Parathyroid adenoma (tissue), 2 donors: ENCODE measurements around the gene NCR1.

Experiments
- H2AFZ ChIP-seq: fragments of 300-600 bp; sonication (generic); one replicate; pipeline ENCODE4 v1.7.0; 2017; ENCODE audit warnings: antibody characterized with exemption, mild to moderate bottlenecking
- H3K27ac ChIP-seq: fragments of 300-600 bp; sonication (generic); one replicate; pipeline ENCODE4 v1.7.0; 2017
- H3K27me3 ChIP-seq: fragments of 300-600 bp; sonication (generic); one replicate; pipeline ENCODE4 v1.7.0; 2017; ENCODE audit warnings: low read length; ENCODE audit not compliant: control insufficient read depth, insufficient read depth
- H3K36me3 ChIP-seq: fragments of 300-600 bp; sonication (generic); one replicate; pipeline ENCODE4 v1.7.0; 2017; ENCODE audit warnings: low read length; ENCODE audit not compliant: control insufficient read depth, insufficient read depth
- H3K4me1 ChIP-seq: fragments of 300-600 bp; sonication (generic); one replicate; pipeline ENCODE4 v1.7.0; 2017; ENCODE audit warnings: control low read depth
- H3K4me2 ChIP-seq: fragments of 300-600 bp; sonication (generic); one replicate; pipeline ENCODE4 v1.7.0; 2017; ENCODE audit warnings: low read length
- H3K4me3 ChIP-seq: fragments of 300-600 bp; sonication (generic); one replicate; pipeline ENCODE4 v1.7.0; 2017; ENCODE audit warnings: low read depth, low read length
- H3K79me2 ChIP-seq: fragments of 300-600 bp; sonication (generic); one replicate; pipeline ENCODE4 v1.7.0; 2017; ENCODE audit warnings: control low read depth
- H3K9ac ChIP-seq: fragments of 300-600 bp; sonication (generic); one replicate; pipeline ENCODE4 v1.7.0; 2017; ENCODE audit warnings: mild to moderate bottlenecking
- H3K9me3 ChIP-seq: fragments of 300-600 bp; sonication (generic); one replicate; pipeline ENCODE4 v1.7.0; 2017; ENCODE audit warnings: low read length; ENCODE audit not compliant: control insufficient read depth
- TF ChIP-seq, protein P1 (sequence below): fragments of 300-600 bp; sonication (generic); IDR thresholded peaks from one replicate; pipeline ENCODE4 v1.7.0; 2017; ENCODE audit warnings: antibody characterized with exemption, mild to moderate bottlenecking
- donor health status: primary hyperparathyroidism.

NCR1 gene

DNA sequence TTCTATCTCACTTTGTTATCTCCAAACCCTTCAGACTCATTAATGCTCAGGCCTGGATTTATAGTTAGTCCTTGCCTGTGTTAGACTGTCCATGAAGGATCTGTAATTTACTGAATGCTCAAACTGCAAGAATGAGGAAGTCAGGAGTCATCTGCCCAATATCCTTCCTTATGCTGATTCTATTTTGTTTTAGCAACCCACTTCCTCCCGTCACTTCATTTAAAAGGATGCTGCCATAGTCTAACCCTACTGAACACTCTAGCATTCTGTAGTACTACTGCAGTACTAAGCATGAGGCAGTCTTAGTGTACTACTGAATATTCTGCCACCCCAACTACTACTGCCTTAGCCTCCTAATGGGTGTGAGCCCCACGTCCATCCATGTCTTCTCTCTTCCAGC lies 30.4 kb upstream of the NCR1 start:
- TF ChIP-seq, protein P1, sequence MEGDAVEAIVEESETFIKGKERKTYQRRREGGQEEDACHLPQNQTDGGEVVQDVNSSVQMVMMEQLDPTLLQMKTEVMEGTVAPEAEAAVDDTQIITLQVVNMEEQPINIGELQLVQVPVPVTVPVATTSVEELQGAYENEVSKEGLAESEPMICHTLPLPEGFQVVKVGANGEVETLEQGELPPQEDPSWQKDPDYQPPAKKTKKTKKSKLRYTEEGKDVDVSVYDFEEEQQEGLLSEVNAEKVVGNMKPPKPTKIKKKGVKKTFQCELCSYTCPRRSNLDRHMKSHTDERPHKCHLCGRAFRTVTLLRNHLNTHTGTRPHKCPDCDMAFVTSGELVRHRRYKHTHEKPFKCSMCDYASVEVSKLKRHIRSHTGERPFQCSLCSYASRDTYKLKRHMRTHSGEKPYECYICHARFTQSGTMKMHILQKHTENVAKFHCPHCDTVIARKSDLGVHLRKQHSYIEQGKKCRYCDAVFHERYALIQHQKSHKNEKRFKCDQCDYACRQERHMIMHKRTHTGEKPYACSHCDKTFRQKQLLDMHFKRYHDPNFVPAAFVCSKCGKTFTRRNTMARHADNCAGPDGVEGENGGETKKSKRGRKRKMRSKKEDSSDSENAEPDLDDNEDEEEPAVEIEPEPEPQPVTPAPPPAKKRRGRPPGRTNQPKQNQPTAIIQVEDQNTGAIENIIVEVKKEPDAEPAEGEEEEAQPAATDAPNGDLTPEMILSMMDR = no peak
- Histone ChIP-seq H3K27me3 (no peaks in the 10 kb centered on the region), H3K36me3 (no peaks in the 10 kb centered on the region), H3K4me2 (no peak overlapping the region), H3K9ac (no peak overlapping the region), H3K4me3 (no peak overlapping the region), H3K27ac (no peak overlapping the region), H3K4me1 (no peaks in the 10 kb centered on the region), H3K79me2 (no peaks in the 10 kb centered on the region), H3K9me3 (no peaks in the 10 kb centered on the region), H2AFZ (no peak overlapping the region)

DNA sequence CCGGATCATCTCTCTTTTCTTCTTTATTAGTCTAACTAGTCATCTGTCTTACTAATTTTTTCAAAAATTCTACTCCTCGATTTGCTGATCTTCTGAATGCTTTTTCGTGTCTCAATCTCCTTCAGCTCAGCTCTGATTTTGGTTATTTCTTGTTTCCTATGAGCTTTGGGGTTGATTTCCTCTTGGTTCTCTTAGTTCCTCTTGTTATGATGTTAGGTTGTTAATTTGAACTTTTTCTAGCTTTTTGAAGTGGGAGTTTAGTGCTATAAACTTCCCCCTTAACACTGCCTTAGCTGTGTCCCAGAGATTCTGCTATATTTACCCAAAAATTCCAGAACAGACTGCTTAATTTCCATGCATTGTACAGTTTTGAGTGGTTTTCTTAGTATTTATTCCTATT lies 28.5 kb upstream of the NCR1 start:
- Histone ChIP-seq H3K79me2 (no peaks in the 10 kb centered on the region), H3K9ac (no peak overlapping the region), H3K27me3 (no peaks in the 10 kb centered on the region), H3K4me2 (no peak overlapping the region), H3K4me1 (no peaks in the 10 kb centered on the region), H3K9me3 (no peaks in the 10 kb centered on the region), H2AFZ (no peak overlapping the region), H3K4me3 (no peak overlapping the region), H3K27ac (no peak overlapping the region), H3K36me3 (no peaks in the 10 kb centered on the region)
- TF ChIP-seq, protein P1 = no peak

DNA sequence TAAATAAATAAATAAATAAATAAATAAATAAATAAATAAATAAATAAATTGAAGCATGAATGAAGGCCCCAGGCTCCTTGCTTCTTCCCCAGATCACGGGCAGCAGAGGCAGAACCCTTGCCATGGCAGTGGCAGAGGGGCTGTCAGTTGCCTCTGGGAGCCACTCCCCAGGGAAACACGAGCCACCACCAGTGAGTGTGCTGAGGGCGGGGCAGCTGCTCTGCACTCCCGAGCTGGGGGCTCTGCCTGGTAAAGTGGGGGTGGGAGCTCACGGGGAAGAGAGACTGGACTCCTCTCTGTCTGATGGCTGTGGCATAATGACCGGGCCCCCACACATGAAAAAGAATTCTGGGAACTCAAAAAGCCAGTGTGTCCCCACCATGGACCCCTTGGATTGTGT lies 24.1 kb upstream of the NCR1 start:
- no peaks in the 10 kb centered on the region for H3K9me3 ChIP-seq
- H2AFZ ChIP-seq = no peak overlapping the region
- no peak overlapping the region for H3K4me3 ChIP-seq
- no peak overlapping the region for H3K4me2 ChIP-seq
- no peaks in the 10 kb centered on the region for H3K4me1 ChIP-seq
- TF ChIP-seq, protein P1 = no peak
- no peak overlapping the region for H3K9ac ChIP-seq
- no peaks in the 10 kb centered on the region for H3K36me3 ChIP-seq
- no peak overlapping the region for H3K27ac ChIP-seq
- H3K27me3 ChIP-seq = no peaks in the 10 kb centered on the region
- no peaks in the 10 kb centered on the region for H3K79me2 ChIP-seq

DNA sequence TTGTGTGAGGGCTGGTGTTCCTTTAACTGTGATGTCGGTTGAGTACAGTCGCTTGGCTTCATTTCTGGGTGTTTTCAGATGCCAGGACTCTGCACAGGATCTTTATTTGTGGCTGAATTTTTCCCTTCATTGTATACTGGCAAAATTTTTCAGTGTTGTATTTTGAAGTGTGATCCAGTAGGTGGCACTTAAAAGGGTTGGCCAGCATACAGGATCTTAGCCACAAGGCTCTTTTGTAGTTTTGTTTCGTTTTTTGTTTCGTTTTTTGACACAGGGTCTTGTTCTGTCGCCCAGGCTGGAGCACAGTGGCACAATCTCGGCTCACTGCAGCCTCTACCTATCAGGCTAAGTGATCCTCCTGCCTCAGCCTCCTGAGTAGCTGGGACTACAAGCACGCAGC lies 23.2 kb upstream of the NCR1 start:
- no peaks in the 10 kb centered on the region for H3K27me3 ChIP-seq

DNA sequence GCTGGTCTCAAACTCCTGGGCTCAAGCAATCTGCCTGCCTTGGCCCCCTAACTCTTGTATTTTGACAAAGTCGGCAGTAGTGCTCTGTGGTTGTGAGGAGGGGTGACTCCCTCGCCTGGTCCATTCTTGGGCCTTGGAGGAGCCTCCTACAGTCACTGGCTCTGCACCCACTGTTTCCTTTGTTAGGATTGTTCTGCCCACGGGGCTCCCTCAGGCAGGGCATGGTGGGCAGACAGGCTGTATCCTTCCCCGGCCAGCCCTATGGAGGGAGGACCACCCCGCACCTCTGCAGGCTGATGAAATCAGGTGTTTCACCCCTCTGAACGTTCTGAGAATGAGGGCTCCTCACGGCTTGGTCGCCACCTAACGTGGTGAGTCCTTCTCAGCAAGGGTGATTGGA lies 22.7 kb upstream of the NCR1 start:
- Histone ChIP-seq H2AFZ (no peak overlapping the region), H3K9me3 (no peaks in the 10 kb centered on the region), H3K27me3 (no peaks in the 10 kb centered on the region), H3K4me3 (no peak overlapping the region), H3K79me2 (no peaks in the 10 kb centered on the region), H3K27ac (no peak overlapping the region), H3K36me3 (no peaks in the 10 kb centered on the region), H3K4me1 (no peaks in the 10 kb centered on the region), H3K4me2 (no peak overlapping the region), H3K9ac (no peak overlapping the region)
- TF ChIP-seq, protein P1 = no peak

More for the DNA sequence above, 23.2 kb upstream of the NCR1 start:
- Histone ChIP-seq H3K36me3 (no peaks in the 10 kb centered on the region), H3K4me1 (no peaks in the 10 kb centered on the region), H2AFZ (no peak overlapping the region), H3K4me2 (no peak overlapping the region), H3K9me3 (no peaks in the 10 kb centered on the region), H3K9ac (no peak overlapping the region), H3K79me2 (no peaks in the 10 kb centered on the region), H3K4me3 (no peak overlapping the region), H3K27ac (no peak overlapping the region)
- TF ChIP-seq, protein P1 = no peak
